HG03520 (cell line): ENCODE measurements around the gene SLC9A5.

Source experiments
- ATAC-seq: cut with Tn5 transposase; IDR thresholded peaks from one replicate; pipeline ENCODE4 v1.9.1; 2021; ENCODE audit warnings: mild to moderate bottlenecking, moderate library complexity; ENCODE audit not compliant: unreplicated experiment

The SLC9A5 gene

DNA sequence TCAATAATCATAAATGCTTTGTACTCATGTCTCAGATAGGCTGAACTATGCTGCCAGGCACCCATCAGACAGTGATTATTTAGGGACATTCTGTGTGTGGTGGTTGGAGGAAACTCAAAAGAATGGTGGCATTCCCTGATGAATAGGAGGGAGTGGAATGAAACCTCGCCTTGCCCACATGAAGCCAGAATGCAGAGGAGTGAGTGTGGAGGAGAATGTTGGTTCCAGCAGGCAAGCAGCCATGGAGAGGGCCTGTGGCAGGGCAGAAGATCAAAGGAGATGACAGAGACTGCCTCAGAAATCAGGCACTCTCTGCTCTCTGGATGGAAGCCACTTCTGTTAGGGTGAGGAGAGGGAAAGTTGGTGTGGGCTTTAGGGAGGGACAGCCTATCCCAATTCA lies 55.2 kb downstream of the SLC9A5 start:
- no peak for ATAC-seq

DNA sequence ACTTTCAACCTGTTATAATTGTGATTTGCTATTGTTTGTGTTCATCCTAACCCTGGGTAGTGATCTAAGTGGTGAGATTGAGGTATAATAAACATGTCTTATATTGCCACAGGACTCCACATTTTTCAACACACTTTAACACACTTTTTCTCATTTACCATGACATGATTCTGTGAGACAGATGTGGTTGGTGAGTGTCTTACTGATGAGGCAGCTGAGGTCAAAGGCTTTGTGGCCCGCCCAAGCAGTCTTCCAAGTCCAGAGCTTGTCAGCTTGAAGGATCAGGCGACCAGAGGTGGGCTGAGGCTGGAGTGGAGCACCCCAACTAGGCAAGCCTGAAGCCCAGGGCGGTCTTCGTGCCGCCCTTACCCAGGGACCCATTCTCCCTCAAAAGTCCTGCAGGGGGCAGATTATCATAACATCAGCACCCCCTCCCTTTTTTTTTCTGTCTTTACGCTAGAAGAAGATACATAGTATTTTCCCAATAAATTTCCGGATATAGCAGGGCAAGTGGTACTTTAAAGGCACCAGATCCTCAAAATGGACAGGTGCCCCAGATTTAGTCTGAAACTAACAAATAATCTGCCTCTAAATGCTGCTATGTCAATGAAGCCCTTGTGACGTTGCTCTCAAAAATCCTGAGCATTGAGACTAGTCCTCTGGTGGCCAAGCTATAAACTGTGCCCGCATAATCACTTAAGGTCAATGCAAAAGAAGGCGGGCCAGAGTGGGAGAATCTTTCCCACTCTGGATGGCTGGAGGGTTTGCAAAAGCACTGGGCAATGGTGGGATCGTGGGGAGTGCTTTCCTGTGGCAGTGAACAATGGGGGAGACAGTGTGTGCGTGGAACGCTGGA lies 56.7 kb downstream of the SLC9A5 start:
- ATAC-seq: no peak

DNA sequence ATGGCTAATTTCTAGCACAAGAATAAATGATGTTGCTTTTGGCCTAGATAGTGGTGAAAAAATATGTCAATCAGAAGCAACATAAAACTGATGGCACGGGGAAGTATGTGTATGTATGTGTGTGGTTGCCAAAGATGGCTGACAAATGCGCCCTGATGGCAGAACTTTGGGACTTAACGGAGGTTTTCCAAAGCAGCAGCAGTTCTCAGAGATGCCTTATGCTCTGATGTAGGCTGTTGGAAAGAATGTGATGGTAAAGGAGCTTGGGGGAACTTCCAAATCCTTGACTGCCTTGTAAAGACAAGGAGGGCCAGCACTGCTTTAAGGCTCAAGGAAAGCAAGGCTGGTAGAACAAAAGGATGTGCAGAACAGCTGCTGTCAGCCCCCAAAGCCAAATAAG lies 61.8 kb downstream of the SLC9A5 start:
- no peak for ATAC-seq

- peak; percentile 71 for ATAC-seq
These were observed 63.1 kb downstream of the SLC9A5 start for GRCh38 chr16:67311607-67312488.

DNA sequence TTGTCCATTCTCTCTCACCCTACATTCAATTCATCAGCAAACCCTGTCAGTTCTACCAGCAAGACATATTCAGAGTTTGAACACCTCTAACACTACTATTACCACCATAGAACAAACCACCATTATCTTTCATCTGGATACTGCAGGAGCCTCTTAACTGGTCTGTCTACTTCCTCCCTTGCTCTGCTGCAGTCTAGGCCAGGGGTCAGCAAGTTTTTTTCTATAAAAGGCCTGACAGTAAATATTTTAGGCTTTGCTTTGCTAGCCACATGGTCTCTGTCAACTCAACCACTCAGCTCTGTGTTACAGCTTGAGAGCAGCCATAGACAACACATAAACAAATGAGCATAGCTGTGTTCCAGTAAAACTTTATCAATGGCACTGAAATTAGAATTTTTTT lies 63.9 kb downstream of the SLC9A5 start:
- no peak for ATAC-seq

GRCh38 chr16:67317853-67318252 lies 69.1 kb downstream of the SLC9A5 start:
- ATAC-seq: no peak
